ENCODE results near the gene C10orf90.

- TF ChIP-seq CTCF (IDR thresholded peaks at IDR 0.05; ENCODE audit: poor library complexity) (no peak), EZH2 (IDR thresholded peaks at IDR 0.05; ENCODE audit: borderline replicate concordance) (no peak)
Measured at GRCh38 chr10:126432507-126432906, 238.0 kb downstream of the C10orf90 start.

All from hepatocyte (in vitro differentiated cells).